ENCODE data around the gene PXK. TPM values are rescaled to one million over a fixed set of nuclear protein-coding genes. Genes with fewer than 3 reads are reported as not detected.
"Not testable (repeated sequence)": the region's sequence is repeated elsewhere in the genome, so short reads cannot be mapped to it uniquely, and the experiment has no call there.

PXK gene
- total RNA-seq, 1 donor from 2014 or later = 18.8 TPM

- H3K9me3 Mint-ChIP-seq (ENCODE audit: unreplicated experiment) = no peaks in the 10 kb centered on the region
- peak overlapping the region; percentile 99 for H3K4me3 Mint-ChIP-seq (ENCODE audit: unreplicated experiment)
- peaks cover 14% of the 10 kb centered on the region for H3K4me1 Mint-ChIP-seq (ENCODE audit: unreplicated experiment)
- peaks cover 5% of the 10 kb centered on the region for H3K27me3 Mint-ChIP-seq (ENCODE audit: unreplicated experiment)
- DNase-seq (ENCODE audit: low spot score) = no peak
- H3K36me3 Mint-ChIP-seq (ENCODE audit: low read depth, unreplicated experiment) = peaks cover 2% of the 10 kb centered on the region
- H3K27ac Mint-ChIP-seq (ENCODE audit: unreplicated experiment) = no peak overlapping the region
- no peak for TF ChIP-seq CTCF (IDR thresholded peaks at IDR 0.05; ENCODE audit: unreplicated experiment)
Measured at GRCh38 chr3:58334013-58334321, 1.3 kb downstream of the PXK start.

GRCh38 chr3:58334506-58334884, 1.8 kb downstream of the PXK start:
- DNase-seq (ENCODE audit: low spot score) = no peak
- TF ChIP-seq CTCF (IDR thresholded peaks at IDR 0.05; ENCODE audit: unreplicated experiment) = no peak
- peak overlapping the region; percentile 3 for H3K4me3 Mint-ChIP-seq (ENCODE audit: unreplicated experiment)
- H3K36me3 Mint-ChIP-seq (ENCODE audit: low read depth, unreplicated experiment) = peaks cover 3% of the 10 kb centered on the region
- H3K9me3 Mint-ChIP-seq (ENCODE audit: unreplicated experiment) = no peaks in the 10 kb centered on the region
- H3K27ac Mint-ChIP-seq (ENCODE audit: unreplicated experiment) = no peak overlapping the region
- peaks cover 4% of the 10 kb centered on the region for H3K27me3 Mint-ChIP-seq (ENCODE audit: unreplicated experiment)
- peaks cover 14% of the 10 kb centered on the region for H3K4me1 Mint-ChIP-seq (ENCODE audit: unreplicated experiment)

- peaks cover 4% of the 10 kb centered on the region for H3K27me3 Mint-ChIP-seq (ENCODE audit: unreplicated experiment)
- no peak overlapping the region for H3K27ac Mint-ChIP-seq (ENCODE audit: unreplicated experiment)
- H3K4me3 Mint-ChIP-seq (ENCODE audit: unreplicated experiment) = no peak overlapping the region
- H3K36me3 Mint-ChIP-seq (ENCODE audit: low read depth, unreplicated experiment) = peaks cover 3% of the 10 kb centered on the region
- DNase-seq (ENCODE audit: low spot score) = no peak
- TF ChIP-seq CTCF (IDR thresholded peaks at IDR 0.05; ENCODE audit: unreplicated experiment) = no peak
- H3K4me1 Mint-ChIP-seq (ENCODE audit: unreplicated experiment) = peaks cover 14% of the 10 kb centered on the region
- no peaks in the 10 kb centered on the region for H3K9me3 Mint-ChIP-seq (ENCODE audit: unreplicated experiment)
Measured at GRCh38 chr3:58335652-58335947, 2.9 kb downstream of the PXK start.

GRCh38 chr3:58336135-58336882, 3.6 kb downstream of the PXK start:
- Mint-ChIP-seq H3K27me3 (ENCODE audit: unreplicated experiment) (peaks cover 4% of the 10 kb centered on the region), H3K4me1 (ENCODE audit: unreplicated experiment) (peaks cover 14% of the 10 kb centered on the region), H3K4me3 (ENCODE audit: unreplicated experiment) (no peak overlapping the region), H3K27ac (ENCODE audit: unreplicated experiment) (no peak overlapping the region), H3K36me3 (ENCODE audit: low read depth, unreplicated experiment) (peaks cover 3% of the 10 kb centered on the region), H3K9me3 (ENCODE audit: unreplicated experiment) (no peaks in the 10 kb centered on the region)
- no peak for DNase-seq (ENCODE audit: low spot score)
- TF ChIP-seq CTCF (IDR thresholded peaks at IDR 0.05; ENCODE audit: unreplicated experiment) = no peak

- H3K4me1 Mint-ChIP-seq (ENCODE audit: unreplicated experiment) = peaks cover 14% of the 10 kb centered on the region
- peaks cover 3% of the 10 kb centered on the region for H3K36me3 Mint-ChIP-seq (ENCODE audit: low read depth, unreplicated experiment)
- no peak for DNase-seq (ENCODE audit: low spot score)
- no peak overlapping the region for H3K27ac Mint-ChIP-seq (ENCODE audit: unreplicated experiment)
- H3K27me3 Mint-ChIP-seq (ENCODE audit: unreplicated experiment) = peaks cover 3% of the 10 kb centered on the region
- no peaks in the 10 kb centered on the region for H3K9me3 Mint-ChIP-seq (ENCODE audit: unreplicated experiment)
- H3K4me3 Mint-ChIP-seq (ENCODE audit: unreplicated experiment) = no peak overlapping the region
- TF ChIP-seq CTCF (IDR thresholded peaks at IDR 0.05; ENCODE audit: unreplicated experiment) = no peak
Measured at GRCh38 chr3:58337190-58337589, 4.5 kb downstream of the PXK start.

- H3K36me3 Mint-ChIP-seq (ENCODE audit: low read depth, unreplicated experiment) = not testable (repeated sequence)
Measured at GRCh38 chr3:58339146-58339545, 6.5 kb downstream of the PXK start.

More at GRCh38 chr3:58339146-58339545, 6.5 kb downstream of the PXK start:
- H3K9me3 Mint-ChIP-seq (ENCODE audit: unreplicated experiment); H3K4me3 Mint-ChIP-seq (ENCODE audit: unreplicated experiment); DNase-seq (ENCODE audit: low spot score); H3K27me3 Mint-ChIP-seq (ENCODE audit: unreplicated experiment); H3K4me1 Mint-ChIP-seq (ENCODE audit: unreplicated experiment); H3K27ac Mint-ChIP-seq (ENCODE audit: unreplicated experiment): not testable (repeated sequence)

Data from endothelial cell (in vitro differentiated cells).